GM19455 (cell line): Measurements from ENCODE around the gene TFDP1.
"Not testable (repeated sequence)": the region's sequence is repeated elsewhere in the genome, so short reads cannot be mapped to it uniquely, and the experiment has no call there.

Source experiments
- ATAC-seq: cut with Tn5 transposase; IDR thresholded peaks from one replicate; pipeline ENCODE4 v1.9.1; 2021; ENCODE audit not compliant: unreplicated experiment

The TFDP1 gene

DNA sequence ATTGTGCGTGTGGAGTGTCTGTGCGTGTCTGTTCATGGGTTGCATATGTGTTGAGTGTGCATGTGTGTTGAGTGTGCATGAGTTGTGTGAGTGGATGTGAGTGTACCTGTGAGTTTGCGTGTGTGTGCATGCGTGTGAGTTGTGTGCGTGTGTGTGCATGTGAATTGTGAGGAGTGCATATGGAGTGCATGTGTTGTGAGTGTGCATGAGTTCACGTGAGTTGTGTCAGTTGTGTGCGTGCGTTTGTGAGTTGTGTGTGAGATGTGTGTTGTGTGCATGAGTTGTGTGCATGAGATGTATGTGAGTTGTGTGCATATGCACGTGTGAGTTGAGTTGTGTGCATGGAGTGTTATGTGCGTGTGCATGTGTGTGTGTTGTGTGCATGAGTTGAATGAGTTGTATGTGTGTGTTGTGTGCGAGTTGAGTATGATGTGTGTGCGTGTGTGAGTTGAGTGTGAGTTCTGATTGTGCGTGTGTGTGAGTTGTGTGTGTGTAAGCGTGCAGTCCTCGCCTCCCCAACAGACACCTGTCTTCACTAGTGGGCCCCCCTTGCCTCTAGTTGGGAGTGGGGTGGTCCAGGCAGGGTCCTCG, 29.3 kb downstream of the TFDP1 start:
- no peak for ATAC-seq

DNA sequence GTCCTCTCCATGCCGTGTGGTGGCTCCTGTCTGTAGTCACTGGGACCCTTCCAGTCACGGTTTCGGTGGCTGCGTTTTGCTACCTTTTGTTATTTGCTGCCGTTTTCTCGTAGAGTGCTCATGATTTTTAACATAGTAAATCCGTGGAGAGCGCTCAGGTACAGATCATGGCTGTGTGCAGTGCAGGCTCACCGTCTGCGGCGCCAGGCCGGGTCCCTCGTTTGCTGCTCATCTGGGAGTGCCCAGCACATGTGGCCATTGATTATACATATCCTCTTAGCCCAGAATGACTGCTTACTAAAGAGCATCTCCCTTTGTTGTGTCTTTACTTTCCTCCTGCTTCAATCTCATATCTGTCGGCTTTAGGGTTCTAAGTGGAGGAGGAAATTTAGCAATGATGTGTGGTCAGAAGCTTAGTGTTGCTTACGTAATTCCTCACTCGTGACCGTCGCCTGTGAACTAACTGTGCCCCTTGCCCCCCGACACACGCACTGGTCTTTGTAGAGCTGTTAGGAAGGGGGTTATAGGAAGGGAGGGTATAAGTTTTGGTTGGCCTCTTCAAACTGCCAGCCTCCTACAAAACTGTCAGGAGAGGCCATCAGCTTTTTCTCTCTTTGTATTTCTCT, 31.8 kb downstream of the TFDP1 start:
- no peak for ATAC-seq

DNA sequence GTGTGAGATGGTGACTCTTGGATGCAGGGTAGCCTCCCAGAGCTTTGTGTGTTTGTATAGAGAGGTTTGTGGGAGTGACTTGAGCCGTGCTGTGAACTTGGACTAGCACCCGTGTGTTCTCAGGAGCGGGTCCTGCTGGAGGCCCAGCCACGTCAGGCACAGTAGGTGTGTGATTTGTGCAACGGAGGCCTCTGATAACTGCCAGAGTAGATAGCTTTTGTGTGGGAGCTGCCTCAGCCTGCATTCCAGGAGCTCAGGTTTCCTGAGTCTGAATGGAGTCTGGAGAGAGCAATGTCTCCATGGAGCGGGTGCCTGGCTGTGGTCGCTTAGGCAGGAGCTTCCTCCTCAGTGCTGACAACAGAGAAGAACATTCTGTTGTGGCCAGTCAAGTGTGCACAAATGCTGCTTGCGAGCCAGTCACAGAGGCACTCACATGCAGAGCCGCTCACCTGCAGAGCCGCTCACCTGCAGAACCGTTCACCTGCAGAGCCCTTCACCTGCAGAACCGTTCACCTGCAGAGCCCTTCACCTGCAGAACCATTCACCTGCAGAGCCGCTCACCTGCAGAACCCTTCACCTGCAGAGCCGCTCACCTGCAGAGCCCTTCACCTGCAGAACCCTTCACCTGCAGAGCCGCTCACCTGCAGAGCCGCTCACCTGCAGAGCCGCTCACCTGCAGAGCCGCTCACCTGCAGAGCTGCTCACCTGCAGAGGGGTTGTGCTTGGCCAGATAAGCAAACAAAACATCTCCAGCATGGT, 32.6 kb downstream of the TFDP1 start:
- no peak for ATAC-seq

DNA sequence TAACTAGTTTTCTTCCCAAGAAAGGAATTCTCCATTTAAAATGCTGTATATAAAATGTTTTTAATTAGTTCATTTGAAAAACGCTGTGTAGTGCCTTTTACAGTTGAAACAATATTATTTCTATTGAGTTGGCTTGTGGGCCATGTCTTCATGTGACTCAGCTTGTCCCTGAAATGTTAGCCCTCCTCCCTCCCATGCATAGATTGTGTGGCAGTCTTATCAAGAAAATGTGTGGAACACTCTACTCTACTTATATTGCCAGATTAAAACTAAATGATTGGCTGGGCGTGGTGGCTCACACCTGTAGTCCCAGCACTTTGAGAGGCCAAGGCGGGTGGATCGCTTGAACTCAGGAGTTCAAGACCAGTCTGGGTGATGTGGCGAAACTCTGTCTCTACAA, 33.4 kb downstream of the TFDP1 start:
- ATAC-seq: no peak

DNA sequence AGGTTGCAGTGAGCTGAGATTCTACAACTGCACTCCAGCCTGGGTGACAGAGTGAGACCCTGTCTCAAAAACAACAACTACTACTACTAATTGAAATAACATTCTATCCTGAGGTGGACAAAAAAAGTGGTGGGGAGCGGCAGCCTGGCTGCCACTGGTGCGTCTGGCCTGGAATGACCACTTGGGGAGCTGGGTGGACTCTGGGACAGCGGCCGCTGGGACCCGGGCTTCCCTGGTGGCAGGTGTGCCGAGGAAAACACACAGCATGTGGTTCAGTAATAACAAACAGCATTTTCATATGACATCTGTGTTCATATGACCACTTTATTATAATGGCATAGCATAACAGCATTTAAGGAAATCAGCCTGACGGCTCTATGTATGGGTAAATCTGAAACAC, 33.9 kb downstream of the TFDP1 start:
- no peak for ATAC-seq

DNA sequence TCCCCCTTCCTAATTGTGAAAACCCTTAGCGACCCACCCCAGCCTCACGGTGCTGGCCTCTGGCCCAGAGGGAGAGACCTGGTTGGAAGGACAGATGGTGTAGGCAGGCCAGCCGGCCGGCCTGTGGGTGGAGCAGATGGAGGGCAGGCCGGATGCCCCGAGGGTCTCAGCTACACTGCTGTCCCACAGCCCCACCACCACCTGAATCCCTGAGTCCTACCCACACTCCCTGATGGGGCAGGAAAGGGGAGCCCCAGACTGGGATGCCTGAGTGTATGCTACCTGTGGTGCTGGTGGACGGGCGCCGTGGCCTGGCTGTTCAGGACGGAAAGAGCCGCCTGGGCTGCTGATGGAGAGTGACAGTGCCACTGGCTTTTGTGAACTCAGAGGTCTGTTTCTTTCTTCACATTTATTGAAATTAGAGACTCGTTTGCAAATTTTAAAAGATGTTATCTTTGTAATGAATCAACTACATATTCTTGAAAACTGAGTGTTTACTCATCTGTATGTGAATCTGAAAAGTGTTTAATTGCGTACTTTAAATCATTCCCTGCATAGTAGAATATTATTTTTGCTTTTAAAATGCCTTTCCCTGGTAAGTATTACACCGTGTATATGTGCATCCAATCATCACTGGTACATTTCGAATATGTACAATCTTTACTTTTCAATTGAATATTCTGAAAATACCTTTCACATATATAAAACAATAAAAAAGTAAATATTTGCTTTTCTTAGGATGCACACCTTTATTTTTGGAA, 35.7 kb downstream of the TFDP1 start:
- no peak for ATAC-seq

DNA sequence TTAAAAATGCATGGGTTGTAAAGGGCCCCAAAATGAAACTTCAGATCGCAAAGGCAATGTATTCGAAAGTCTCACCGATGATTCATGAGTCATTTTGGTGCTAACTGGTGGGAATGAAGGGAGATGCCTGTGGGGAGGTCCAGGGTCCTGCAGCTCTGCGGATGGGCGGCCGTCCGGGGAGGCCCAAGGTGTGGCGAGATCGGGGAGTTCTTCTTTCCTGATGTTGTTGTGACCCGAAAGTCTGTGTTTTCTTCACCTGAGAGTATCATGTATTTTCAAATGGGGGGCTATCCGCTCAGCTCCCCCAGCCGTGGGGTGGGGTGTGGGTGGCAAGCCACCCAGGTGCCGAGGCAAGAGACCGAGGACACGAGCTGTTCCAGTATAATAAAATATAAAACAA, 36.5 kb downstream of the TFDP1 start:
- no peak for ATAC-seq

DNA sequence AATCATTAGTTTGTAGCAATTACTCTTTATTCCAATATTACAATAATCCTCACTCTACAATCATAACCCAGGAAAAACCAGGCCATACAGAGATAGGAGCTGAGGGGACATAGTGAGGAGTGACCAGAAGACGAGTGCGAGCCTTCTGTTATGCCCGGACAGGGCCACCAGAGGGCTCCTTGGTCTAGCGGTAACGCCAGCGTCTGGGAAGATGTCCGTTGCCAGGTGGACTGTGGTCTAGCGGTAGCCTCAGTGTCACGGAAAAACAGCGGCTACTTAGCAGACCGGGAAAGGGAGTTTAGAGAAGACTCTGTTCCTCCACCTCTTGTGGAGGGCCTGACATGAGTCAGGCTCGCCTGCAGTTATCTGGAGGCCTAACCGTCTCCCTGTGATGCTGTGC, 36.9 kb downstream of the TFDP1 start:
- not testable (repeated sequence) for ATAC-seq

DNA sequence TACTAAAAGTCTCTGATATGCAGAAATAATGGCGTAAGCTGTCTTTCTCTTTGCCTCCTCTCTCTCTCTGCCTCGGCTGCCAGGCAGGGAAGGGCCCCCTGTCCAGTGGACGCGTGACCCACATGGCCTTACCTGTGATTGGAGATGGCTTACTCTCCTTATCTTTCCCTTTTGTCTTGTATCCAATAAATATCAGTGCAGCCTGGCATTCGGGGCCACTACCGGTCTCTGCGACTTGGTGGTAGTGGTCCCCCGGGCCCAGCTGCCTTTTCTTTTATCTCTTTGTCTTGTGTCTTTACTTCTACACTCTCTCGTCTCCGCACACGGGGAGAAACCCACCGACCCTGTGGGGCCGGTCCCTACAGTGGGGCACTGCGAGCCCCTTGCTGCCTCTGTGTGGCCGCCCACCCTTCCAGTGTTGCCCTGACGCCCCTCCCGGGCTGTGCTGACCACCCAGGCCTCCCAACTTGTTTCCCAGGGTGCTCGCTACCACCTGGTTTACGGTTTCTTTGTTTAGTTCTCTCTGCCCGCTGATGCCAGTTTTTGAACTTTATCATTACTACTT, 37.5 kb downstream of the TFDP1 start:
- not testable (repeated sequence) for ATAC-seq

DNA sequence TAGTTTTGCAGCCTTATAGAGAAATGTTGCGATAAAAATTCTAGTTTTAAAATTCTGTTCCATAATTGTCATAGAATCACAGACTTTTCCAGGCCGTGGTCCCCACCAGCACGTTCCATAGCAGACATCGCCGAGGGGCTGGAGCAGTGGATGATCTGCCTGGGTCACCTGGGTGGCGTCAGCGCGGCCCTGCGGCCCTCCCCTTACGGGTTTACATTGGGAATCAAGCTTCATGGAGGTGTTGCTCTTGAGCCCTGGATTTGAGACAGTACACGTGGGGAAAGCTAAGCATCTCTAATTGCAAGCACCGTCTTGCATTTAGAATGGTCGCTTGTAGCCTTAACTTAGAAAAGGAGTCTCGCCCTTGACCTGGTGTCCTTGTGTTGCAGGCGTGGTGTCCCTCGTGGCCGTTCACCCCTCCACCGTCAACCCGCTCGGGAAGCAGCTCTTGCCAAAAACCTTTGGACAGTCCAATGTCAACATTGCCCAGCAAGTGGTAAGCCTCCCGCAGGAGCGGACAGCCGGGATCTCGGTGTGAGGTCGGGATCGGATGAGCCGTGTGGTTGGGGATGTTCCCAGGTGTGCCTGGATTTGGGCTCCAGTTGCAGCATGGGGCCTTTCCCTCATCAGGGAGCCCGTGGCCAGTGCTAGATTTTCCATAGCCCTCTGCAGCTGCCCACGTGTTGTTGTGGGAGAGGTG, 38.4 kb downstream of the TFDP1 start:
- no peak for ATAC-seq

DNA sequence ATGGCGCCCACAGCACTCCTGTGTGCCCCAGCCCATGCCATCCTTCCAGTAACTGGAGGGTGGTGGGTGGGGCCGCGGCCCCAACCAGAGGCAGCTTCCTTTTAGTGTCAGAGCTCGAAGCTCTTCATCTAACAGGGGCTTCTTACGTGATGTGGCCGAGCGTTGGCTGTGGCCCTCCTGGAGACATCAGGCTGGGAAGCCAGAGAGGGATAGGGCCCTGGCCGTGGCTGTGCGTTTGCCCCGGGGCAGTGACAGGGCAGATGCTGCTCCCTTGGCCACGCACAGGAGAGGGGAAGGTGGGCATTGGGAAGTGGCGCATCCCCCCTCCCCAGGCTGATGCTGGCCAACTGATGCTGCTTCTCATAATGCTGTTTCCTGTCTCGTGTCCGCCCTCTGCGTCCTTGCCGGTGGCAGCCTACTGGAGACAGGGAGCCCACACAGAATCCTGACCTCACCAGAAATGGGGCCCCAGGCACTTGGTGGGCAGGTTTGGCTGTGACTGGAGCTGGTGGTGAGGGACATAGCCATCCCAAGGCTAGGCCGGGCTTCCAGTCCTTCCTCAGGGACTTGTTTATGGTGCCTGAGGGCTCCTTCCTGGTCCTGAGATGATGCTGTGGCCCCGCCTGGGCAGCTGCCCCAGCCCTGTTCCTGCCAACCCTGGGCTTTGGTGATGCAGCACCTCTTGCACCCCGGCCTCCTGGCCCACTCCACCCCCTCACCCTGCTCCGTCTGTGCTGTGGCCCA, 39.1 kb downstream of the TFDP1 start:
- ATAC-seq: no peak

DNA sequence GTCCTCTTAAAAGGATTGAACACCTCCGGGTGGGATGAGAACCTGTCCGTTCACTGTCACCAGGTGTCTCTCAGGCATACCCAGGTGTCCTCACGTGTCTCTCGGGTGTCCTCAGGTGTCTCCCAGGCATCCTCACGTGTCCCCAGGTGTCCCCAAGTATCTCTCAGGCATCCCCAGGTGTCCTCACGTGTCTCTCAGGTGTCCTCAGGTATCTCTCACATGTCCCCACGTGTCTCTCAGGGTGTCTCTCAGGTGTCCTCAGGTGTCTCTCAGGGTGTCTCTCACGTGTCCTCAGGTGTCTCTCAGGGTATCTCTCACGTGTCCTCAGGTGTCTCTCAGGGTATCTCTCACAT, 39.7 kb downstream of the TFDP1 start:
- no peak for ATAC-seq

DNA sequence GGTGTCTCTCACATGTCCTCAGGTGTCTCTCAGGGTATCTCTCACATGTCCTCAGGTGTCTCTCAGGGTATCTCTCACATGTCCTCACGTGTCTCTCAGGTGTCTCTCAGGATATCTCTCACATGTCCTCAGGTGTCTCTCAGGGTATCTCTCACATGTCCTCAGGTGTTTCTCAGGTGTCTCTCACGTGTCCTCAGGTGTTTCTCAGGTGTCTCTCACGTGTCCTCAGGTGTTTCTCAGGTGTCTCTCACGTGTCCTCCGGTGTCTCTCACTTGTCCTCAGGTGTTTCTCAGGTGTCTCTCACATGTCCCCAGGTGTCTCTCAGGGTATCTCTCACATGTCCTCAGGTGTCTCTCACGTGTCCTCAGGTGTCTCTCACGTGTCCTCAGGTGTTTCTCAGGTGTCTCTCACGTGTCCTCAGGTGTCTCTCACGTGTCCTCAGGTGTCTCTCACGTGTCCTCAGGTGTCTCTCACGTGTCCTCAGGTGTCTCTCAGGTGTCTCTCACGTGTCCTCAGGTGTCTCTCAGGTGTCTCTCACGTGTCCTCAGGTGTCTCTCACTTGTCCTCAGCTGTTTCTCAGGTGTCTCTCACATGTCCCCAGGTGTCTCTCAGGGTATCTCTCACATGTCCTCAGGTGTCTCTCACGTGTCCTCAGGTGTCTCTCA, 40.2 kb downstream of the TFDP1 start:
- not testable (repeated sequence) for ATAC-seq

DNA sequence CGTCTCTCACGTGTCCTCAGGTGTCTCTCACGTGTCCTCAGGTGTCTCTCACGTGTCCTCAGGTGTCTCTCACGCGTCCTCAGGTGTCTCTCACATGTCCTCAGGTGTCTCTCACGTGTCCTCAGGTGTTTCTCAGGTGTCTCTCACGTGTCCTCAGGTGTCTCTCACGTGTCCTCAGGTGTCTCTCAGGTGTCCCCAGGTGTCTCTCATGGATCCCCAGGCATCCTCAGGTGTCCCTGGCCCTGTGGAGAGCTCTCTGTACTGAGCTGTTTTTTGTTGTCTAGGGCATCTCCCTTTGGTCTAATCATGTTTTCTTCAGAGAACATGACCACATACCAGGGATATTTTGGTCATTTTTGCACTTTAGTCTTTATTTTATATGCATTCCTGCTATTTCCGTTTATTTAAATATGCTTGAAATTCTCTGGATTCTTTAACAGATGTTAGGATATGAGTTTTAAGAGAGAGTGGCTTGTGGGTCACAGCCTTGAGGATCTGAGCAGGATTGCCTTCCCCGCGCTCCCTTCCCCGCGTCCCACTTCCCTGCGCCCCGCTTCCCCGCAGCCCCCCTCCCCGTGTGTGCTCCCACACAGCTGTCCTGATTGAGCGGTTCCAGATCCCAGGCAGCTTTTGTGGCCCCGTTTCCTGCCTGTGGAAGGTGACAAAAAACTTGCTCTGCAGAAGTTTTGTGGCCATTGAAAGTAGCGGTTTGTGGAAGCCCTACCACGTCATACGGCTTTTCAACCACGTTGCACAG, 41.6 kb downstream of the TFDP1 start:
- ATAC-seq: no peak

DNA sequence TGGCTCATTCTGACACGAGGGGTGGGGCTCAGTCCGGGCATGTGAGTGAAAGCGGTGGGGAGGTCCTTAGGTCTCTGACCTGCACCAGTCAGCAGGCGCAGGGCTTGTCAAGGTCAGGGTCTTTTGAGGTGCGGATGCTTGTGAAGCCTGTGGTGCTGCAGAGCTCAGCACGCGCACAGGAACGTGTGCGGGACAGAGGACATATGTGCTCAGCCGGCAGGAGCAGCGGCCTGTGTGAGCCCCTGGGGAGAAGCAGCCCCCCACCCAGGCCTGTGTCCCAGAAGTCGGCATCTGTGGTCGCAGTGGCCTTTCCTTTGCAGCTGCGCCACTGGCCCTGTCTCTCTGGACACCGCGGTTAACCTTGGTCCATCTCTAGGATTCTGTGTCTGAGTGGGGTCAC, 42.6 kb downstream of the TFDP1 start:
- no peak for ATAC-seq

DNA sequence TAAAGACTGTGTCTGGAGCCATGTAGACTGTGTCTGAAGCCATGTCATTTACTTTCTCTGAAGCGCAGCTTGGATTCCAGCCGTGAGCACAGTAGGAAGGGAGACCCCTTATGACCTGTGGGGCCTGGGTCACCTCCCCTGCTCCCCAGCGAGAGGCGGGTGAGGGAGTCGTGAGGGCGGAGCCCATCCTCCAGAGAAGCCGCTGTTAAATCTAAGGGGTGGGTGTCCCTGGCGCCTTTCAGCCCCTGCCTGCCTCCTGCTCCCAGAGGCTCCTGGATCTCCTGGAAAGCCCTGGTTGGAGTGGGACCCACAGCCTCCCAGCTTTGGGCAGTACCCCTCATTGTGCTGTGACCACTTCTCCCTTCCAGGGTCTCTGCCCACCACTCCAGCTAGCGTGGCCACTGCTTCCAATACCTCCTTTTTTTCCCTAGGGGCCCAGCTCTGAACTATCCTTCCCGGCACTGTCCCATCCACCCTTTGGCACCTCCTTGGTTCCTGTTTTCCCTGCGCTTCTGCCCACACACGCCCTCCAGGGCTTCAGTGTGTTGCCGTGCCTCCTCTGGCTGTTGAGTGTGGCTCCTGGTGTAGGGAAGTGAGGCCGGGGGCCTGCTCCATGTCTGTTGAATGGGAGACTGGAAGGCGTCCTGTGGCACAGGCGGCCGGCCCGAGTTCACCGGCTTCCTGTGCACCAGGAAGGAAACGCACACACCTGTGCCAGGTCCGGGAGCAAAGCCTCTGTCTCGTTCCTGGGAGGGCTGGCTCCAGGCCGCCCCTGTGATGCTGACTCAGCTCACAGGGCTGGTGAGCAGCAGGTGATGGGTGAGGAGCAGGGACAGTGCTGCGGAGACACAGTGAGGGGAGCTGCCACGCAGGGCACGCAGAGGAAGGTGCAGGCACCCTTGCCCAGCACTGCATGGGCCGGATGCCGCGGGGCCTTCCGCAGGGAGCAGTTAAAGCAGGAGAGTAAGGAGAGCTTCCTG, 44.0 kb downstream of the TFDP1 start:
- no peak for ATAC-seq

DNA sequence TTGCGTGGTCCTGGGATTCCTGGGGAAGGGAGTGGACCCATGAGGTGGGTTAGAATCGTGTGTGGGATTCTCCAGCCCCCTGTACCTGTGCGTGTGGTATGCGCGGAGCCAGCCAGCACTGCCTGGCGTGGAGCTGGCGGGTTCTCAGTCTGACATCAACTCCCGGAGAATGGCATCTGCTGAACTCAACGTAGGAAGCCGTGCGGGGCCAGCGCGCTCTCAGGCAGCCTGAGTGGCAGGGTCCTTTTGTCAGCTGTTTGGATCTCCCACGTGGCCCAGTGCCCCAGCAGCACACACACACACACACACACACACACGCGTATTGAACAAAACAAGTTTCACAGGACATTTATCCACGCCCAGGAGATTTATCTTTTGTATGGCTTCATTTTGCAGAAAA, 45.3 kb downstream of the TFDP1 start:
- ATAC-seq: no peak

DNA sequence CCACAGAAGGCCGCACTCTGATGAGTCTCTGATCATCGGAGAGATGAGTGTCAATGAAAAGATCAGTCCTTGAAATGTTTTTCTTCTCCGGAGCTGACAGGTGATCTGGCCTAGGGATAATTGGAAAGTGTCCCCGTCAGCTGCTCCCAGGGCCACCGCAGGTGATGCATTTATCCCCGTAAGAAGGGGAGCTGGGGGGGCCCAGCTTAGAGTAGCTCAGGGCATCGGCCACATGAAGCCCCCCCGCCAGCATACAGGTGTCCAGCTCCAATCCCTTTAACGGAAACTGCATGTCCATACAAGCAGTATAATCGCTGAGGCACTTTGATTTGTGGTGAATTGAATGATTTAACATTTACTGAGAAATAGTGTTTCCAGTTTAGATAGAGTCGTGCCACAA, 45.7 kb downstream of the TFDP1 start:
- ATAC-seq: no peak
